Measurements from ENCODE around the gene CGB2. TPM values are rescaled to one million over a fixed set of nuclear protein-coding genes. Genes with fewer than 3 reads are reported as not detected.

Gene CGB2
- total RNA-seq, 2 experiments from 2014 or later: not detected

Small RNA genes lying within 50 kb of the gene (microRNA-seq; reads per million reads assigned to microRNA genes)
- gene MIR6798 (ENCODE audit: borderline microRNAs expressed, borderline replicate concordance): not detected

Other genes starting within 250 kb of the CGB2 start
- 10 to 100 TPM; 66.4 to 66.8 TPM for gene BCAT2, start 220.9 kb upstream of the CGB2 start, total RNA-seq
- gene HSD17B14, start 195.4 kb upstream of the CGB2 start, total RNA-seq: under 1 TPM in 1 of 2 experiments, not detected in 1; 0.50 TPM
- 1 to 10 TPM; 8.3 to 8.8 TPM for gene PLEKHA4, start 163.3 kb upstream of the CGB2 start, total RNA-seq
- gene PPP1R15A, start 159.5 kb upstream of the CGB2 start, total RNA-seq: 10 to 100 TPM; 96.5 to 97.4 TPM
- gene TULP2, start 133.1 kb upstream of the CGB2 start, total RNA-seq: under 1 TPM; 0.54 to 0.81 TPM
- 100 to 1,000 TPM; 172 to 182 TPM for gene NUCB1, start 131.6 kb upstream of the CGB2 start, total RNA-seq
- gene DHDH, start 98.2 kb upstream of the CGB2 start, total RNA-seq: 1 to 10 TPM; 4.2 to 4.5 TPM
- 100 to 1,000 TPM; 267 to 302 TPM for gene BAX, start 77.0 kb upstream of the CGB2 start, total RNA-seq
- gene FTL, start 66.6 kb upstream of the CGB2 start, total RNA-seq: 1,000 to 10,000 TPM; 1,093 to 1,120 TPM
- 10 to 100 TPM; 29.6 to 31.2 TPM for gene GYS1, start 38.6 kb upstream of the CGB2 start, total RNA-seq
- gene RUVBL2, start 38.0 kb upstream of the CGB2 start, total RNA-seq: 100 to 1,000 TPM; 119 to 126 TPM
- gene LHB, start 14.8 kb upstream of the CGB2 start, total RNA-seq: not detected
- not detected for gene CGB3, start 7.6 kb upstream of the CGB2 start, total RNA-seq
- not detected for gene CGB1, start 5.0 kb downstream of the CGB2 start, total RNA-seq
- gene CGB5, start 12.0 kb downstream of the CGB2 start, total RNA-seq: not detected
- not detected for gene CGB8, start 17.2 kb downstream of the CGB2 start, total RNA-seq
- gene CGB7, start 25.9 kb downstream of the CGB2 start, total RNA-seq: not detected
- gene NTF4, start 32.9 kb downstream of the CGB2 start, total RNA-seq: not detected
- gene KCNA7, start 40.8 kb downstream of the CGB2 start, total RNA-seq: not detected
- gene SNRNP70, start 53.6 kb downstream of the CGB2 start, total RNA-seq: 100 to 1,000 TPM; 163 to 166 TPM
- 1 to 10 TPM; 3.4 to 3.8 TPM for gene LIN7B, start 82.5 kb downstream of the CGB2 start, total RNA-seq
- 1 to 10 TPM; 1.5 to 1.9 TPM for gene C19orf73, start 87.3 kb downstream of the CGB2 start, total RNA-seq
- gene PPFIA3, start 87.7 kb downstream of the CGB2 start, total RNA-seq: 1 to 10 TPM; 4.6 to 4.9 TPM
- not detected for gene HRC, start 123.5 kb downstream of the CGB2 start, total RNA-seq
- gene TRPM4, start 125.9 kb downstream of the CGB2 start, total RNA-seq: under 1 TPM; 0.22 to 0.62 TPM

Measured in activated naive CD4-positive, alpha-beta T cell treated with anti-CD3 and anti-CD28 coated beads for 36 hours (primary cell).